Head of caudate nucleus (tissue), 42 donors: Measurements from ENCODE around the gene ADAM22.

Source experiments
- DNase-seq, 42 donors: peaks; one replicate each; pipeline versions ENCODE4 v3.0.0 to v3.0.0-alpha.2; 2020 to 2021; ENCODE audit warnings: mixed read lengths in 7 of 42
- intact Hi-C: fragments of 100-400 bp; cut with DNase I; formaldehyde crosslinking; loops from one replicate; pipeline ENCODE4 v1.15.0; 2022

Gene ADAM22

GRCh38 chr7:88090671-88091070 is 156.6 kb downstream of the ADAM22 start:
- DNase-seq, result no peak
- intact Hi-C loops, result no loop called here

- intact Hi-C loops, result no loop called here
- no peak for DNase-seq
Measured at GRCh38 chr7:88091988-88092675, 158.1 kb downstream of the ADAM22 start.

GRCh38 chr7:88092676-88092999 is 158.6 kb downstream of the ADAM22 start:
- DNase-seq, result no peak
- intact Hi-C loops, result no loop called here

- no peak for DNase-seq
- intact Hi-C loops, result loop anchor here (10.0 kb wide), 1 partner anchor 167 kb away; the partner anchor contains the start of gene ADAM22
Measured at GRCh38 chr7:88101769-88102168, 167.7 kb downstream of the ADAM22 start.

GRCh38 chr7:88102675-88103074 is 168.6 kb downstream of the ADAM22 start:
- intact Hi-C loops, result loop anchor here (10.0 kb wide), 1 partner anchor 168 kb away; the partner anchor contains the start of gene ADAM22
- DNase-seq, result no peak

GRCh38 chr7:88104732-88105131 is 170.7 kb downstream of the ADAM22 start:
- no peak for DNase-seq
- intact Hi-C loops, result loop anchor here (10.0 kb wide), 1 partner anchor 170 kb away; the partner anchor contains the start of gene ADAM22

GRCh38 chr7:88105231-88105630 is 171.2 kb downstream of the ADAM22 start:
- intact Hi-C loops, result loop anchor here (10.0 kb wide), 1 partner anchor 170 kb away; the partner anchor contains the start of gene ADAM22
- no peak for DNase-seq

- no peak for DNase-seq
- intact Hi-C loops, result loop anchor here (10.0 kb wide), 1 partner anchor 172 kb away; the partner anchor contains the start of gene ADAM22
Measured at GRCh38 chr7:88106434-88106833, 172.4 kb downstream of the ADAM22 start.

- no peak for DNase-seq
- intact Hi-C loops, result loop anchor here (10.0 kb wide), 1 partner anchor 175 kb away; the partner anchor contains the start of gene ADAM22
Measured at GRCh38 chr7:88109612-88110011, 175.6 kb downstream of the ADAM22 start.

GRCh38 chr7:88111140-88111743 is 177.2 kb downstream of the ADAM22 start:
- intact Hi-C loops, result no loop called here
- DNase-seq, result no peak

GRCh38 chr7:88111954-88112471 is 178.0 kb downstream of the ADAM22 start:
- no peak for DNase-seq
- intact Hi-C loops, result no loop called here

- intact Hi-C loops, result no loop called here
- no peak for DNase-seq
Measured at GRCh38 chr7:88115258-88115796, 181.3 kb downstream of the ADAM22 start.

GRCh38 chr7:88115816-88116215 is 181.8 kb downstream of the ADAM22 start:
- no peak for DNase-seq
- intact Hi-C loops, result no loop called here

- no peak for DNase-seq
- intact Hi-C loops, result no loop called here
Measured at GRCh38 chr7:88116235-88116795, 182.3 kb downstream of the ADAM22 start.

- DNase-seq, result no peak
- intact Hi-C loops, result no loop called here
Measured at GRCh38 chr7:88117325-88117724, 183.3 kb downstream of the ADAM22 start.

- intact Hi-C loops, result no loop called here
- no peak for DNase-seq
Measured at GRCh38 chr7:88121335-88121734, 187.3 kb downstream of the ADAM22 start.

- intact Hi-C loops, result no loop called here
- DNase-seq, result no peak
Measured at GRCh38 chr7:88127637-88128290, 193.7 kb downstream of the ADAM22 start.

- DNase-seq, result no peak
- intact Hi-C loops, result no loop called here
Measured at GRCh38 chr7:88132725-88133124, 198.7 kb downstream of the ADAM22 start.

GRCh38 chr7:88140947-88141346 is 206.9 kb downstream of the ADAM22 start:
- intact Hi-C loops, result no loop called here
- DNase-seq, result no peak
